Cardiac muscle cell (in vitro differentiated cells and primary cell): ENCODE data around the gene METTL13. TPM values are rescaled to one million over a fixed set of nuclear protein-coding genes. Genes with fewer than 3 reads are reported as not detected.
A peak's percentile ranks its signal among the peaks of the same experiment; 100 is the strongest.

Experiments
- DNase-seq, 2 donors: peaks; one replicate each; pipeline versions ENCODE4 v3.0.0 to v3.0.0-alpha.2; 2010 to 2017; ENCODE audit warnings: low read depth in 1 of 2, low spot score in 1 of 2
- H3K27ac ChIP-seq: fragments of 200-600 bp; sonication (generic); 2 replicates; pipeline ENCODE4 v1.5.1; 2016
- H3K27me3 ChIP-seq: fragments of 200-600 bp; sonication (generic); 2 replicates; pipeline ENCODE4 v1.6.0; 2016; ENCODE audit warnings: control low read depth
- H3K36me3 ChIP-seq: fragments of 200-600 bp; sonication (generic); 2 replicates; pipeline ENCODE4 v1.5.1; 2016; ENCODE audit warnings: control low read depth
- H3K4me1 ChIP-seq: fragments of 200-600 bp; sonication (generic); 2 replicates; pipeline ENCODE4 v1.8.1; 2017; ENCODE audit warnings: low read depth, mild to moderate bottlenecking, mixed run types
- H3K4me3 ChIP-seq: fragments of 200-600 bp; sonication (generic); 2 replicates; pipeline ENCODE4 v1.5.1; 2016; ENCODE audit warnings: mild to moderate bottlenecking
- H3K9me3 ChIP-seq: fragments of 200-600 bp; sonication (generic); 2 replicates; pipeline ENCODE4 v1.5.1; 2017; ENCODE audit warnings: low read depth, mild to moderate bottlenecking, control low read depth
- polyA plus RNA-seq: library from polyadenylated mRNA; unstranded; fragments of >200 nt; fragmentation: Nextera tagmentation; extraction: Ambion mirVana; gene quantifications from 2 replicates; pipeline ENCODE4 v1.2.1, GENCODE V29; 2016
- total RNA-seq: library from RNA; depleted of rRNA; stranded (reverse); fragments of >200 nt; gene quantifications from 2 replicates; pipeline ENCODE4 v1.2.3, GENCODE V29; 2016
- TF ChIP-seq, protein P1 (sequence below): IDR thresholded peaks from 2 replicates; pipeline ENCODE4 v1.5.1; 2012; ENCODE audit warnings: low read depth, mild to moderate bottlenecking, low read length

METTL13 gene
- total and polyA plus RNA-seq, 2 experiments from 2014 or later, result 19.1 to 21.6 TPM

DNA sequence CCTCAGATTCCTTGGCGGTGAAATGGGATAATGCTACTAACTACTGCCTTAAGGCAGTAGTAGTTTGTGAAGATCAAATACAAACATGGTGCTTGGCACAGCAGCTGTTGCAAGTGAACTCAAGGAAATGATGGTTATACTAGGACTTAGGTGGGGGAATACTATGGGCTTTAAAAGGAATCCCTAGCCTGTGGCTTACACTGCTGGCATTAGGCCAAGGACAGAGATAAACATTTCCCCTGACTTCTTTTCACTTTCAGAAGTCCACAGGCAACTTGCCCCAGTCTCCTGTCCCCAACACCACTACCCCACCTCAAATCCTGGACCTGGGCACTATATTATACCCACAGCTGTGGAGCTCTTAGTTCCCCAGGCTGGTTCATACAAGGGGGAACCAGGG, 26.5 kb upstream of the METTL13 start:
- Histone ChIP-seq H3K9me3 (no peaks in the 10 kb centered on the region), H3K4me1 (peaks cover 19% of the 10 kb centered on the region), H3K27me3 (no peaks in the 10 kb centered on the region), H3K4me3 (no peak overlapping the region), H3K36me3 (no peaks in the 10 kb centered on the region), H3K27ac (no peak overlapping the region)
- DNase-seq, result peak in 1 of 2 donors; percentile 47
- TF ChIP-seq, protein P1, sequence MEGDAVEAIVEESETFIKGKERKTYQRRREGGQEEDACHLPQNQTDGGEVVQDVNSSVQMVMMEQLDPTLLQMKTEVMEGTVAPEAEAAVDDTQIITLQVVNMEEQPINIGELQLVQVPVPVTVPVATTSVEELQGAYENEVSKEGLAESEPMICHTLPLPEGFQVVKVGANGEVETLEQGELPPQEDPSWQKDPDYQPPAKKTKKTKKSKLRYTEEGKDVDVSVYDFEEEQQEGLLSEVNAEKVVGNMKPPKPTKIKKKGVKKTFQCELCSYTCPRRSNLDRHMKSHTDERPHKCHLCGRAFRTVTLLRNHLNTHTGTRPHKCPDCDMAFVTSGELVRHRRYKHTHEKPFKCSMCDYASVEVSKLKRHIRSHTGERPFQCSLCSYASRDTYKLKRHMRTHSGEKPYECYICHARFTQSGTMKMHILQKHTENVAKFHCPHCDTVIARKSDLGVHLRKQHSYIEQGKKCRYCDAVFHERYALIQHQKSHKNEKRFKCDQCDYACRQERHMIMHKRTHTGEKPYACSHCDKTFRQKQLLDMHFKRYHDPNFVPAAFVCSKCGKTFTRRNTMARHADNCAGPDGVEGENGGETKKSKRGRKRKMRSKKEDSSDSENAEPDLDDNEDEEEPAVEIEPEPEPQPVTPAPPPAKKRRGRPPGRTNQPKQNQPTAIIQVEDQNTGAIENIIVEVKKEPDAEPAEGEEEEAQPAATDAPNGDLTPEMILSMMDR, result no peak

DNA sequence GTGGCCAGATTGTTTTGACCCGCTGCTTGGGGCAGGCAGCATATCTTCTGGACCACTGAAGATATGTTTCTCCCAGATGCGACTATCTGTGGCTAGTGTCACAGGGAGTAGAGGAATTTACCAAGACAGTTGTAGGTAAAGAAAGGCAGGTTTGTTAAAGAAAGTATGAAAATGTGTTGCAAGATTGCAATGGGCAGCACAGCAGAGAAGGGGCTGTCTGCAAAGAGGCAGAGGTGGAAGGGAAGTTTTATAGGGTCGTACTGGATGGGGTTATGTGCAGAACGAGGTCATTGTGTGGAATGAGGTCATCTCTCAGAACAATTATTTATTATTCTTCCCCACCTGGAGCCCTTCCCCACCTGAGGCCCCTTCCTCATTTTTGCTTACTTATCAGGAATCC, 24.6 kb upstream of the METTL13 start:
- TF ChIP-seq, protein P1, result no peak
- Histone ChIP-seq H3K4me3 (no peak overlapping the region), H3K36me3 (no peaks in the 10 kb centered on the region), H3K9me3 (no peaks in the 10 kb centered on the region), H3K4me1 (peaks cover 18% of the 10 kb centered on the region), H3K27ac (no peak overlapping the region), H3K27me3 (no peaks in the 10 kb centered on the region)
- no peak for DNase-seq

DNA sequence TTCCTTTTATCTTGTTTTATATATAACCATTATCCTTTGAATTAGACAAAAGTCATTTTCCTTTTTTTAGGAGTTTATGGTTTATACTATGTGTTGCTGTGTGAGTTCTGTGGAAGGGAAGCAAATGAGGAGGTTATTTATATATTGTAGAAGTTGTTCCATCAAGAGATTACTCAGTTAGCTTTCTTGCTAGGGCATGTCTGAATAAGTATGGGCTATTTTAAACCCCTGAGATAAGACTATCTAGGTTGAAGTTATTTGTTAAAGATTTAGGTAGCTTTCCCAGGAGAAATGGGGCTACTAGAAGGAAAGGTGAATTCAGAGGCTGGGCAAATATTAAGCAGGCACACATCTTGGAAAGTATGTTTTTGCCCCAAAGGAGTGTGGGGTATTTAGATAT, 23.4 kb upstream of the METTL13 start:
- TF ChIP-seq, protein P1, result no peak

DNA sequence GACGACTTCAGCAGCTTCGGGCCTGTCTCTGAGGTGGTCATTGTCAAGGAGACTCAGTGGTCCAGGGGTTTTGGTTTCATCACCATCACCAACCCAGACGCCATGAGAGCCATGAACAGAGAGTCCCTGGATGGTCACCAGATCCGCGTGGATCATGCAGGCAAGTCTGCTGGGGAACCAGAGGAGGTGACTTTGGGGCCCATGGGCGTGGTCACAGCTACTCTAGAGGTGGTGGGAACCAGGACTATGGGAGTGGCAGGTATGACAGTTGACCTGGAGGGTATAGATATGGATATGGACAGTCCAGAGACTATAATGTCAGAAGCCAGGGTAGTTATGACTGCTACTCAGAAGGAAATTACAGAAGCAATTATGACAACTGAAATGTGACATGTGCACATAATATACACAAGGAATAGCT, 19.3 kb upstream of the METTL13 start:
- no peaks in the 10 kb centered on the region for H3K36me3 ChIP-seq
- H3K9me3 ChIP-seq, result no peaks in the 10 kb centered on the region
- no peak overlapping the region for H3K4me3 ChIP-seq
- no peak for DNase-seq
- H3K27ac ChIP-seq, result no peak overlapping the region
- TF ChIP-seq, protein P1, result no peak
- peaks cover 16% of the 10 kb centered on the region for H3K4me1 ChIP-seq
- H3K27me3 ChIP-seq, result no peaks in the 10 kb centered on the region

More for the DNA sequence above, 23.4 kb upstream of the METTL13 start:
- Histone ChIP-seq H3K27ac (peak overlapping the region; percentile 91), H3K9me3 (no peaks in the 10 kb centered on the region), H3K36me3 (no peaks in the 10 kb centered on the region), H3K27me3 (no peaks in the 10 kb centered on the region), H3K4me1 (peaks cover 16% of the 10 kb centered on the region), H3K4me3 (no peak overlapping the region)
- peak in 1 of 2 donors; percentile 23 for DNase-seq

DNA sequence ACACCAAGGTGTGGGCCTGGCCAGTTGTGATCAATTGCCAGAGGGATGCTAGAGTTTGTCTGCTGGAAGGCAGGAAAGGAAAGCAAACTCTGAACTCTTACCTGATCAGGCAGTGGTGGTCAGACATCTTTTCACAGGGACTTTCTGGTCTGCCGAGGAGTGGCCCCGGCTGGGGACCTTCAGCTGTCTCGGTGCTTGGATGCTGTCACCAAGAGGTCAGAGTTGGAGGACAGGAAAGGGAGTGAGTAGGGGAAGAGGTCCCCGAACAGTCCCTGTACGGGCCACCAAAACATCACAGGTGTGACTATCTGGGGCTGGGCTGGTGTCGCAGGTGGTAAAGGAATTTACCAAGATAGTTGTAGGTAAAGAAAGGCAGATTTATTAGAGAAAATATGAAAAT, 17.7 kb upstream of the METTL13 start:
- Histone ChIP-seq H3K36me3 (no peaks in the 10 kb centered on the region), H3K4me1 (peaks cover 3% of the 10 kb centered on the region), H3K27me3 (no peaks in the 10 kb centered on the region), H3K4me3 (no peak overlapping the region), H3K27ac (no peak overlapping the region), H3K9me3 (no peaks in the 10 kb centered on the region)
- TF ChIP-seq, protein P1, result no peak
- DNase-seq, result no peak

DNA sequence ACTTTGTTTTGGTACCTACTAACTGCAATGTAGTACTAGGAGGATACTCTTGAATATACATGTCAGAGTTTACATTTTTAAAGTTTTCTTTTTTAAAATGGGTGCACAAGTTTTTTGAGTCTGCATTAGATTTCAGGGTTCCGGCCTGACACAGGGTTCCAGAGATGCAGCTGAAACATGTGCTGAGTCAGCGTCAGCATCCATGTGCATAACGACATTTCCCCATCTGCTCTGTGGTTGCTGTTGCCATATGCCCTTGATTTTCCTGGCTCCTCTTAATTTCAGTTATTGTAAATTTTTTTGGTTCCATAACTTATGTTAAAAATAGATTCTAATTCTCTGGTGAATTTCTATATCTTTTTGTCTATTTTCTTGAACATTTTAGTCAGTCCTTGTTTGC, 12.3 kb upstream of the METTL13 start:
- Histone ChIP-seq H3K4me3 (no peak overlapping the region), H3K36me3 (no peaks in the 10 kb centered on the region), H3K4me1 (no peaks in the 10 kb centered on the region), H3K27me3 (peaks cover 5% of the 10 kb centered on the region), H3K9me3 (no peaks in the 10 kb centered on the region), H3K27ac (no peak overlapping the region)
- TF ChIP-seq, protein P1, result no peak
- no peak for DNase-seq
